HEK293 (cell line): ENCODE results near the gene RIN3.

ENCODE experiments used
- CTCF ChIA-PET: fragments of 350-600 bp; formaldehyde crosslinking; extraction: SDS; loops from one replicate; lab custom pipeline; 2021; ENCODE audit warnings: antibody characterized with exemption; lab: Yijun Ruan, JAX
- POLR2A ChIA-PET: fragments of 300-600 bp; formaldehyde crosslinking; extraction: SDS; loops from one replicate; lab custom pipeline; 2020; ENCODE audit warnings: antibody characterized with exemption, inconsistent platforms; lab: Yijun Ruan, JAX
- H3K27ac ChIP-seq: fragments of 200-500 bp; sonication (Bioruptor generic); 2 replicates; pipeline ENCODE4 v1.5.1; 2014; ENCODE audit warnings: low read depth, low read length, control low read depth, inconsistent platforms; ENCODE audit errors: extremely low read depth
- H3K36me3 ChIP-seq, 2 experiments: fragments of 200-500 bp in 1 of 2; sonication (Bioruptor generic) in 1 of 2; 1 replicate in 1 of 2; 2 replicates in 1 of 2; pipeline ENCODE4 v1.5.1; 2014 to 2017; ENCODE audit warnings: inconsistent platforms in 2 of 2, low read length in 2 of 2; ENCODE audit not compliant: control insufficient read depth in 2 of 2, insufficient read depth in 1 of 2
- H3K4me1 ChIP-seq: fragments of 200-500 bp; sonication (Bioruptor generic); 2 replicates; pipeline ENCODE4 v1.5.1; 2014; ENCODE audit warnings: mild to moderate bottlenecking, low read length, inconsistent platforms; ENCODE audit not compliant: control insufficient read depth, insufficient read depth
- H3K4me3 ChIP-seq: 2 replicates; pipeline ENCODE4 v1.5.1; 2011; ENCODE audit warnings: low read depth, mild to moderate bottlenecking, control low read depth, low read length, moderate library complexity
- H3K9me3 ChIP-seq: fragments of 200-500 bp; sonication (Bioruptor generic); 2 replicates; pipeline ENCODE4 v1.5.1; 2014; ENCODE audit warnings: low read depth, low read length, inconsistent platforms; ENCODE audit not compliant: control insufficient read depth, insufficient read depth
- KLF1 ChIP-seq: fragments of 450-650 bp; formaldehyde crosslinking; IDR thresholded peaks from 2 replicates; pipeline ENCODE4 v1.5.1; 2016; ENCODE audit warnings: missing biosample characterization, missing genetic modification characterization
- ZBTB20 ChIP-seq: fragments of 450-650 bp; formaldehyde crosslinking; IDR thresholded peaks from 2 replicates; pipeline ENCODE4 v1.5.1; 2016; ENCODE audit warnings: missing biosample characterization, missing genetic modification characterization
- ZBTB48 ChIP-seq: fragments of 450-650 bp; formaldehyde crosslinking; IDR thresholded peaks from 2 replicates; pipeline ENCODE4 v1.5.1; 2016; ENCODE audit warnings: missing biosample characterization, missing genetic modification characterization
- ZFP3 ChIP-seq: fragments of 450-650 bp; formaldehyde crosslinking; IDR thresholded peaks from 2 replicates; pipeline ENCODE4 v1.5.1; 2016; ENCODE audit warnings: low read depth, missing biosample characterization, missing genetic modification characterization
- ZIC2 ChIP-seq: fragments of 450-650 bp; formaldehyde crosslinking; IDR thresholded peaks from 2 replicates; pipeline ENCODE4 v1.5.1; 2016; ENCODE audit warnings: missing biosample characterization, missing genetic modification characterization
- ZNF133 ChIP-seq: fragments of 450-650 bp; formaldehyde crosslinking; IDR thresholded peaks from 2 replicates; pipeline ENCODE4 v1.5.1; 2016; ENCODE audit warnings: missing biosample characterization, missing genetic modification characterization
- ZNF37A ChIP-seq: fragments of 450-650 bp; IDR thresholded peaks from 2 replicates; pipeline ENCODE4 v1.5.1; 2018; ENCODE audit warnings: missing biosample characterization, missing genetic modification characterization
- ZNF416 ChIP-seq: fragments of 450-650 bp; formaldehyde crosslinking; IDR thresholded peaks from 2 replicates; pipeline ENCODE4 v1.5.1; 2016; ENCODE audit warnings: missing biosample characterization, missing genetic modification characterization
- ZNF433 ChIP-seq: fragments of 450-650 bp; formaldehyde crosslinking; IDR thresholded peaks from 2 replicates; pipeline ENCODE4 v1.5.1; 2016; ENCODE audit warnings: missing biosample characterization, missing genetic modification characterization, low read depth
- ZSCAN30 ChIP-seq: fragments of 450-650 bp; IDR thresholded peaks from 2 replicates; pipeline ENCODE4 v1.5.1; 2018; ENCODE audit warnings: missing biosample characterization, mild to moderate bottlenecking, missing genetic modification characterization, moderate library complexity
- TF ChIP-seq, protein P1 (sequence below): fragments of 450-650 bp; formaldehyde crosslinking; IDR thresholded peaks from 2 replicates; pipeline ENCODE4 v1.5.1; 2016; ENCODE audit warnings: missing biosample characterization, missing genetic modification characterization
- TF ChIP-seq, protein P2 (sequence below): fragments of 450-650 bp; formaldehyde crosslinking; IDR thresholded peaks from 2 replicates; pipeline ENCODE4; 2016; ENCODE audit warnings: missing biosample characterization, missing genetic modification characterization
- TF ChIP-seq, protein P3 (sequence below): fragments of 450-650 bp; formaldehyde crosslinking; conservative IDR thresholded peaks from 2 replicates; pipeline ENCODE4 v1.5.1; 2016; ENCODE audit warnings: low read depth, missing biosample characterization, missing genetic modification characterization
- TF ChIP-seq, protein P4 (sequence below): fragments of 450-650 bp; formaldehyde crosslinking; IDR thresholded peaks from 2 replicates; pipeline ENCODE4 v1.5.1; 2017; ENCODE audit warnings: missing biosample characterization, missing genetic modification characterization

The RIN3 gene

DNA sequence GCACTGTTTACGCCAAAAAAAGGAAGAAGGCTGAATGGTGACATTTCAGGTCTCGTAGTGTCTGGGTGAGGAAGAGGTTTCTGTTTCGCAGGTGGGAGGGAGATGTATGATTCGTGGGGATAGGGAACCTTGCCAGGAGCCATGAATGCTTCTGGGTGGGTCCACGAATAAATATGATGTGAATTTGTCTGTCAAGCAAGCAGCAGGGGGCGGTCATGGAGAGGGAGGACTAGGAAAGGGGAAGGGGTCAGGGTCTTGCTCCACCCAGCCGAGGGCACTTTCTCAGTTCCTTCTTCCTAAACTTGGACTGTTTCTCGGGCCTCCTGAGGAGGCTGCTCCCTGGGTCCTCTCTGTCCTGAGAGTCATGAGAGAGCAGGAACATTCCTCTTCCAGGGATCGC is 162.4 kb downstream of the RIN3 start:
- POLR2A ChIA-PET, result no interaction called here
- no peaks in the 10 kb centered on the region for H3K4me1 ChIP-seq

DNA sequence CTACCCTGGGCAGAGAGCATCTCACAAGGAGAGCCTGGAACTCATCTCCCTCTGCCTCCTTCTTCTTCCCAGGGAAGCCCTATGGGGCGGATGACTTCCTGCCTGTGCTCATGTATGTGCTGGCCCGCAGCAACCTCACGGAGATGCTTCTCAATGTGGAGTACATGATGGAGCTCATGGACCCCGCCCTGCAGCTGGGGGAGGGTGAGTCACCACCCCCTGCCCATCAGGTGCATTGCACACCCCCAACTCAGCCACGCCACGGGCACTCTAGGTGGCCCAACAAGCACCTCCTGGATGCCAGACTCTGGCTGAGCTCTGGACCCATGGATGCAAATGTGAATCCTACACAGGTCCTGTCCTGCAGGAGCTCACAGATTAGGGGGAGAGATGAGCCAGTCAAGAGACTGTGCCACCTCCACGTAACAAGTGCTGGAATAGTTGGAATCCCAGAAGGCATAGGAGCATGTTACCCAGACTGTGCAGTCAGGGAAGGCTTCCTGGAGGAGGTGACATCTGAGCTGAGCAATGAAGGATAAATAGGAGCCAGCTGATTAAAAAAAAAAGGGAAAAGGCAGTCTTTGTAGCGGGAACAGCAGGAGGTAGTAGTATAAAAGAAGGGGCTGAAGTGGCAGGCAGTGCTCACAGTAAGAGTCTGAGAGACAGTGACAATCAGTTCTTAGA is 163.0 kb downstream of the RIN3 start:
- H3K27ac ChIP-seq, result no peak overlapping the region
- H3K4me1 ChIP-seq, result no peaks in the 10 kb centered on the region
- POLR2A ChIA-PET, result no interaction called here
- no peaks in the 10 kb centered on the region for H3K36me3 ChIP-seq
- no peaks in the 10 kb centered on the region for H3K9me3 ChIP-seq
- no peak overlapping the region for H3K4me3 ChIP-seq
- TF ChIP-seq ZFP3 (tag by site-specific recombination) (0 out of 2 replicates have a peak, but pooled peaks have one; percentile 31), ZNF433 (tag by site-specific recombination) (no peak), KLF1 (tag by site-specific recombination) (no peak), ZIC2 (tag by site-specific recombination) (0 out of 2 replicates have a peak, but pooled peaks have one; percentile 9)
- TF ChIP-seq, all 188 proteins: peak for 2
- CTCF ChIA-PET, result interaction anchor here (0.6 kb wide), 2 partner anchors 10 to 1372 kb away, joined by 3 to 4 read pairs; no protein-coding TSS in a partner anchor

More for the DNA sequence above, 162.4 kb downstream of the RIN3 start:
- CTCF ChIA-PET, result interaction anchor here (0.6 kb wide), 1 partner anchor 9 kb away, joined by 4 read pairs; no protein-coding TSS in a partner anchor
- Histone ChIP-seq H3K9me3 (no peaks in the 10 kb centered on the region), H3K27ac (no peak overlapping the region)
- no peak for TF ChIP-seq ZBTB48
- TF ChIP-seq, protein P1, sequence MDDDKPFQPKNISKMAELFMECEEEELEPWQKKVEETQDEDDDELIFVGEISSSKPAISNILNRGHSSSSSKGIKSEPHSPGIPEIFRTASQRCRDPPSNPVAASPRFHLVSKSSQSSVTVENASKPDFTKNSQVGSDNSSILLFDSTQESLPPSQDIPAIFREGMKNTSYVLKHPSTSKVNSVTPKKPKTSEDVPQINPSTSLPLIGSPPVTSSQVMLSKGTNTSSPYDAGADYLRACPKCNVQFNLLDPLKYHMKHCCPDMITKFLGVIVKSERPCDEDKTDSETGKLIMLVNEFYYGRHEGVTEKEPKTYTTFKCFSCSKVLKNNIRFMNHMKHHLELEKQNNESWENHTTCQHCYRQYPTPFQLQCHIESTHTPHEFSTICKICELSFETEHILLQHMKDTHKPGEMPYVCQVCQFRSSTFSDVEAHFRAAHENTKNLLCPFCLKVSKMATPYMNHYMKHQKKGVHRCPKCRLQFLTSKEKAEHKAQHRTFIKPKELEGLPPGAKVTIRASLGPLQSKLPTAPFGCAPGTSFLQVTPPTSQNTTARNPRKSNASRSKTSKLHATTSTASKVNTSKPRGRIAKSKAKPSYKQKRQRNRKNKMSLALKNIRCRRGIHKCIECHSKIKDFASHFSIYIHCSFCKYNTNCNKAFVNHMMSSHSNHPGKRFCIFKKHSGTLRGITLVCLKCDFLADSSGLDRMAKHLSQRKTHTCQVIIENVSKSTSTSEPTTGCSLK (tag by site-specific recombination), result no peak
- TF ChIP-seq, protein P2, sequence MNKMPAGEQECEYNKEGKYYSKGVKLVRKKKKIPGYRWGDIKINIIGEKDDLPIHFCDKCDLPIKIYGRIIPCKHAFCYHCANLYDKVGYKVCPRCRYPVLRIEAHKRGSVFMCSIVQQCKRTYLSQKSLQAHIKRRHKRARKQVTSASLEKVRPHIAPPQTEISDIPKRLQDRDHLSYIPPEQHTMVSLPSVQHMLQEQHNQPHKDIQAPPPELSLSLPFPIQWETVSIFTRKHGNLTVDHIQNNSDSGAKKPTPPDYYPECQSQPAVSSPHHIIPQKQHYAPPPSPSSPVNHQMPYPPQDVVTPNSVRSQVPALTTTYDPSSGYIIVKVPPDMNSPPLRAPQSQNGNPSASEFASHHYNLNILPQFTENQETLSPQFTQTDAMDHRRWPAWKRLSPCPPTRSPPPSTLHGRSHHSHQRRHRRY (tag by site-specific recombination), result no peak
- no peak for TF ChIP-seq ZNF133 (tag by site-specific recombination)
- TF ChIP-seq, protein P3, sequence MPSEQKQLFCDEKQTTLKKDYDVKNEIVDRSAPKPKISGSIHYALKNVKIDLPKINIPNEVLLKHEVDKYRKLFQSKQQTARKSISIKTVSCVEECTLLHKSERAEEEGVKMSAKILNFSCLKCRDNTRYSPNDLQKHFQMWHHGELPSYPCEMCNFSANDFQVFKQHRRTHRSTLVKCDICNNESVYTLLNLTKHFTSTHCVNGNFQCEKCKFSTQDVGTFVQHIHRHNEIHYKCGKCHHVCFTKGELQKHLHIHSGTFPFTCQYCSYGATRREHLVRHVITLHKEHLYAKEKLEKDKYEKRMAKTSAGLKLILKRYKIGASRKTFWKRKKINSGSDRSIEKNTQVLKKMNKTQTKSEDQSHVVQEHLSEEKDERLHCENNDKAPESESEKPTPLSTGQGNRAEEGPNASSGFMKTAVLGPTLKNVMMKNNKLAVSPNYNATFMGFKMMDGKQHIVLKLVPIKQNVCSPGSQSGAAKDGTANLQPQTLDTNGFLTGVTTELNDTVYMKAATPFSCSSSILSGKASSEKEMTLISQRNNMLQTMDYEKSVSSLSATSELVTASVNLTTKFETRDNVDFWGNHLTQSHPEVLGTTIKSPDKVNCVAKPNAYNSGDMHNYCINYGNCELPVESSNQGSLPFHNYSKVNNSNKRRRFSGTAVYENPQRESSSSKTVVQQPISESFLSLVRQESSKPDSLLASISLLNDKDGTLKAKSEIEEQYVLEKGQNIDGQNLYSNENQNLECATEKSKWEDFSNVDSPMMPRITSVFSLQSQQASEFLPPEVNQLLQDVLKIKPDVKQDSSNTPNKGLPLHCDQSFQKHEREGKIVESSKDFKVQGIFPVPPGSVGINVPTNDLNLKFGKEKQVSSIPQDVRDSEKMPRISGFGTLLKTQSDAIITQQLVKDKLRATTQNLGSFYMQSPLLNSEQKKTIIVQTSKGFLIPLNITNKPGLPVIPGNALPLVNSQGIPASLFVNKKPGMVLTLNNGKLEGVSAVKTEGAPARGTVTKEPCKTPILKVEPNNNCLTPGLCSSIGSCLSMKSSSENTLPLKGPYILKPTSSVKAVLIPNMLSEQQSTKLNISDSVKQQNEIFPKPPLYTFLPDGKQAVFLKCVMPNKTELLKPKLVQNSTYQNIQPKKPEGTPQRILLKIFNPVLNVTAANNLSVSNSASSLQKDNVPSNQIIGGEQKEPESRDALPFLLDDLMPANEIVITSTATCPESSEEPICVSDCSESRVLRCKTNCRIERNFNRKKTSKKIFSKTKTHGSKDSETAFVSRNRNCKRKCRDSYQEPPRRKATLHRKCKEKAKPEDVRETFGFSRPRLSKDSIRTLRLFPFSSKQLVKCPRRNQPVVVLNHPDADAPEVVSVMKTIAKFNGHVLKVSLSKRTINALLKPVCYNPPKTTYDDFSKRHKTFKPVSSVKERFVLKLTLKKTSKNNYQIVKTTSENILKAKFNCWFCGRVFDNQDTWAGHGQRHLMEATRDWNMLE (tag by site-specific recombination), result no peak
- no peak for TF ChIP-seq ZSCAN30 (tag by site-specific recombination)
- TF ChIP-seq, protein P4, sequence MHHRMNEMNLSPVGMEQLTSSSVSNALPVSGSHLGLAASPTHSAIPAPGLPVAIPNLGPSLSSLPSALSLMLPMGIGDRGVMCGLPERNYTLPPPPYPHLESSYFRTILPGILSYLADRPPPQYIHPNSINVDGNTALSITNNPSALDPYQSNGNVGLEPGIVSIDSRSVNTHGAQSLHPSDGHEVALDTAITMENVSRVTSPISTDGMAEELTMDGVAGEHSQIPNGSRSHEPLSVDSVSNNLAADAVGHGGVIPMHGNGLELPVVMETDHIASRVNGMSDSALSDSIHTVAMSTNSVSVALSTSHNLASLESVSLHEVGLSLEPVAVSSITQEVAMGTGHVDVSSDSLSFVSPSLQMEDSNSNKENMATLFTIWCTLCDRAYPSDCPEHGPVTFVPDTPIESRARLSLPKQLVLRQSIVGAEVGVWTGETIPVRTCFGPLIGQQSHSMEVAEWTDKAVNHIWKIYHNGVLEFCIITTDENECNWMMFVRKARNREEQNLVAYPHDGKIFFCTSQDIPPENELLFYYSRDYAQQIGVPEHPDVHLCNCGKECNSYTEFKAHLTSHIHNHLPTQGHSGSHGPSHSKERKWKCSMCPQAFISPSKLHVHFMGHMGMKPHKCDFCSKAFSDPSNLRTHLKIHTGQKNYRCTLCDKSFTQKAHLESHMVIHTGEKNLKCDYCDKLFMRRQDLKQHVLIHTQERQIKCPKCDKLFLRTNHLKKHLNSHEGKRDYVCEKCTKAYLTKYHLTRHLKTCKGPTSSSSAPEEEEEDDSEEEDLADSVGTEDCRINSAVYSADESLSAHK (tag by site-specific recombination), result no peak
- no peak for TF ChIP-seq ZBTB20 (tag by site-specific recombination)
- no peak for TF ChIP-seq ZNF416 (tag by site-specific recombination)
- no peak for TF ChIP-seq ZNF37A
- TF ChIP-seq, all 188 proteins: peak for 0
- H3K36me3 ChIP-seq, result no peaks in the 10 kb centered on the region
- H3K4me3 ChIP-seq, result no peak overlapping the region
